Activated CD8-positive, alpha-beta memory T cell treated with anti-CD3 and anti-CD28 coated beads, Interleukin-2, amount 50 U/mL, for 1 hour (primary cell): ENCODE data around the gene NPHP4.
"Not testable (repeated sequence)": the region's sequence is repeated elsewhere in the genome, so short reads cannot be mapped to it uniquely, and the experiment has no call there.

ENCODE experiments used
- DNase-seq: peaks from one replicate; pipeline ENCODE4 v3.0.0-alpha.2; 2020; ENCODE audit errors: extremely low read depth

Gene NPHP4

DNA sequence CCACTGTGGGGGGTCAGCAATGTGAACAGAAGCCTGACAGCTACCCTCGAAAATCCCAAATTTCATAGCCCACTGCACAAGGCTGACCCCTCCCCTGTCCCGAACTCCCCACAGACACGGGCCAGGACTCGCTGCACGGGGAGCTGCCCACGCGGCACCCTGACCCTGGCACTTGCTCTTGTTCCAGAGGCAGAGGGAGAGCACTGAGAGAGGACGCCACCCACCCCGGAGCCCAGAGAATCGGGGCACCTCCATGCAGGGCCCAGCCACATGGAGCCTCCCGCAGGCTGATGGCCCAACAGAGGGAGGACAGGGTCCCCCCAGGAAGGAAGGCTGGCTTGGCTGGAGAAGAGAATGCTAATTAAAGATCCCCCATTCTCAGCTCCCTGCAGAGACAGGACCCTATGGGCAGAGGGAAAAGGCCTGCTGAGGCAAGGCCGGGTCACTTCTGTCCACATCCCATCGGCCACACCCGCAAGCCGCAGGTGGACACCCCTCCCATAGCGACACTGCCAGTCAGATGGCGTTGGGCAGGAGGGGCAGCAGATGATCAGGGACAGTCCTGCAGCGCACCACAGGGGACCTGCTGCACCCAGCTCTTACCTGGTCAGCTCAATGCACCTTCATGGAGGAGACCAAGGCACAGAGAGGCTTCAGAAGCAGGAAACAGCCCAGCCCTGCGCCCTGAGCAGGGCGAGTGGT, 136.9 kb downstream of the NPHP4 start:
- DNase-seq = no peak

DNA sequence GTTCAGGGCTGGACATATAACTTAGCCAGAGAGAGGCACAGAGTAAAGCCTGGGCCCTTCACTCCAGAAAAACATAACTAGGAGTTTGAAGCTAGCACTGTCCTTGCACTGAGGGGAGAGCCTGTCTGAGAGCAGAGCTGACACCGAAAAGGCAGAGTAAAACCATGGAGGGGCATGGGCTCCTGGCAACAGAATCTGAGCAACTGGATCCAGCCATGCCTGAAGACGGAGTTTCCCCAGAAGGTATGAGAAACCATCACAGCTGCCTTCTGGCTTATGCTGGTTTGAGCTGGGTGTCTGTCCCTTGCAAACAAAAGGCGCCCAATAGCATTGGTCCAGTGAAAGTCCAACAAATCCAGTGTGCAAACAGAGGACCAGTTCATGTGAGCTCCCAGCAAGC, 137.5 kb downstream of the NPHP4 start:
- DNase-seq = no peak

DNA sequence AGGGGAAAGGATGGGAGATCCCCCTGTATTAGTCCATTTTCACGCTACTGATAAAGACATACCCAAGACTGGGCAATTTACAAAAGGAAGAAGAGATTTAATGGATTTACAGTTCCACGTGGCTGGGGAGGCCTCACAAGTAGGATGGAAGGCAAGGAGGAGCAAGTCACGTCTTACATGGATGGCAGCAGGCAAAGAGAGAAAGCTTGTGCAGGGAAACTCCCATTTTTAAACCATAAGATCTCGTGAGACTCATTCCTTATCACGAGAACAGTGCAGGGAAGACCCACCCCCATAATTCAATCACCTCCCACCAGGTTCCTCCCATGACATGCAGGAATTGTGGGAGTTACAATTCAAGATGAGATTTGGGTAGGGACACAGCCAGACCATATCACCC, 138.4 kb downstream of the NPHP4 start:
- not testable (repeated sequence) for DNase-seq

DNA sequence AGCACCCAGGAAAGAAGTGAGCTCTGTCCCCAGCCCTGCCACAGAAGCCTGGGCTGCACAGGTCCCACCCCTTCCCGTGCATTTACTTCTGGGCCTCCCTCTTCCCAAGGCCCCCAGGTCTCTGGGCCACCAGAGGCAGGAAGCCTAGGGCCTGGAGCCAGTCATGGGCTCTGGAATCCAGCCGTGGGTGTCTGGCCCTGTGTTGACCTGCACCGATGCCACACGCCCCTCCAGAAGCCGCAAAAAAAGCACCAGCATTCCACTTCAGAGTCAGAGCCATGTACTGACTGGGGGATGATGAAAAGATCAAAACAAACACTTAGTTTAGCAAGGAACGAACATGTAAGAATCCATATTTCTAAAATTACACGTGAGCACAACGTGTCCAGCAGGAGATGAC, 141.7 kb downstream of the NPHP4 start:
- DNase-seq = no peak

DNA sequence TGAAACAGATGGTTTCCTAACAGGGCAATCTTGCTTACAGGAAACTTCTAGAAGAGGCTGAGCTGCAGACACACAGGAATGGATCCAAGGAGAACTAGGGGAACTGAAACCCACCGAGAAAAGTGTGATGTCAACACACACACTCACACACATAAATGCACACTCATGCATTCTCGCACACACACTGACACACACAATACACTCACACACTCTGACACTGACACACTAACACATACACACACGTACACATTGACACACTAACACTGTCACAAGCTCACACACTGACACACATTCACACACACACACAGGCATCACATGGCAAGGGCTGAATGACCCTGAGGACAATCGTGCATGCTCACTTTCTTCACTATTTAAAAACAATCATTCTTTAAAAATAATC, 142.7 kb downstream of the NPHP4 start:
- DNase-seq = no peak

DNA sequence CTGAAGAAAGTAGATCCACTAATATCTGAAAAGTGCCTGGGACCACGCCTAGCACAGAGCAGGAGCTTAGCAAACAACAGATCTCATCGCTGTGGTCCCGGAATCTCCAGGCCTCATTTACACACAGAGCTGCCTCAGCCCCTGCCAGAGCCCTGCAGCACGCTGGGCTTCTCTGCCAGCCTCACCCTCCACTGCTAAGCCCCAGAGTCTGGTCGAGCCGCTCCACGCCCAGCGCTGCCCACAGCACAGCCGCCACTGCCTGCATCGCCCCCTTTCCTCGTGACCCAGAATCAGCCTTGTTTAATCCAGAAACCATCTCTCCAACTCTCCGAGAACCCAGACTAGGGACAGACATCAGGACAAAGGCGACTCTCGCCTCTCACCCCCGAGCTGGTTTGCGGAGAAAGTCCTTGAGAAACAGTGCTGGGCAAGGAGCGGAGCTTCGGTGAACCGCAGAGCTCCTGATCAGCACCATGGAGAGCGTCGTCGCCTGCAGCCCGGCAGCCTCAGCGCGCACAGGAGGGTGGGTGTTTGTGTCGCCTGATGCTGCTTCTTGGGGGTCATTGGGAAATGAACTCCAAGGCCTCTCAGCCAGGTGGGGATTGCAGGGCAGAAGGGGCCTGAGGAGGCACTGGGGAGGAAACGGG, 145.1 kb downstream of the NPHP4 start:
- DNase-seq = no peak

DNA sequence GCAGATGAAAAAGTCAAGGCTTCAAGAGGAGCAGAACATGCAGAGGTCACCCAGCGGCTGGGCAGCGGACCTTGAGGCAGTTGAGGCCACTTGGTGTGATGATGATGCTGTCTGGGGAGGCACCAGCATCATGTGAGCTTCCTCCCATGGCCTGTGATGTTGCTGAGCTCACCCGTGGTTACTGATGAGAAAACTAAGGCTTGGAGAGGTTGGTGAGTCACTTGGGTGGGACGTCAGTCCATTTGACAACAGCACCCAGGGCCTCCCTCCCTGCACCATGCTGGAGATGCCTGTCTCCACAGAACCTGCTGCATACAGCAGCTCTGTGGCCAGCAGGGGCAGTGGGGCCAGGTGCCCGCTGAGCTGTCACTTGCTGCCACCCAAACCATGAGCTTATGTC, 146.8 kb downstream of the NPHP4 start:
- DNase-seq = no peak

DNA sequence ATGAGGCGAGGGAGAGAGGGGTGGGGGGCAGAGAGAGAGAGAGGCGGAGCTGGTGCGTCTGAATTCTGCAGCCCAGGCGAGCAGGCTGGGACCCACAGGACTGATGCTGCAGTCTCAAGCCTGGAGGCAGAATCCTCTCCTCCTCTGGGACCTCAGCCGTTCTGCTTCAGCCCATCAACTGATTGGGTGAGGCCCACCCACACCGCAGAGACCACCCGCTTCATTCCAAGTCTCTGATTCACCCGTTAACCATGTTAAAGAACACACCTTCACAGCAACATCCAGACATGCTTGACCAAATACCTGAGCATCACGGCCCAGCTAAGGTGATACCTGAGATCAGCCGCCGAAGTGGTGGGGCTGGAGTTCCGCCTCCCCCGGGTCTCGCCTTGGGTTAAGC, 147.8 kb downstream of the NPHP4 start:
- DNase-seq = no peak

DNA sequence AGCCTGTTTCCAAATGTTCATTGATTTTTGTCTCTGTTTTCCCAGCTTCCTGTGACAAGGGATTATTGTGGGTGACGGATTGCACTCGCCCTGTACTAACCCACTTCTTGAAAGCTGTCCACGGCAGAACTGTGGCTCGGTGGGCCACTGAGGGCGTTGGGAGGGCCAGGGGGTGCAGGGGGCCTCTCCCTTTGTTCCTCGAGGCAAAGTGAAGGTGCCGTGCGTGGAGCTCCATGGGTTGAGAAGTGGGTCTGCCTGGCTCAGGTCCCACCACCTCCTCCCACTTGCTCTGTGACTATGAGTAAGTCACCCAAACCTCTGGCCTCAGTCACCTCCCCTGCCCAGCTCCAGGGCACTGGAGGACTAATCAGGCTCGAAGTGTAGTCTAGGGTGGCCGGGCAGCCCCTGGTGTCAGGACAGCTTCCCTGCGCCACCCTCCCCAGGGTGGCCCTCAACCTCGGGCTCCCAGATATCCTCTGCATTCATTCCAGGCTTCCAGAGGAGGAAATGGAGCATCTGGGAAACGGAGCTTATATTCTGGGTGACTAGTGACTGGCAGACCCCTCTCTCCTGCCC, 148.6 kb downstream of the NPHP4 start:
- no peak for DNase-seq

DNA sequence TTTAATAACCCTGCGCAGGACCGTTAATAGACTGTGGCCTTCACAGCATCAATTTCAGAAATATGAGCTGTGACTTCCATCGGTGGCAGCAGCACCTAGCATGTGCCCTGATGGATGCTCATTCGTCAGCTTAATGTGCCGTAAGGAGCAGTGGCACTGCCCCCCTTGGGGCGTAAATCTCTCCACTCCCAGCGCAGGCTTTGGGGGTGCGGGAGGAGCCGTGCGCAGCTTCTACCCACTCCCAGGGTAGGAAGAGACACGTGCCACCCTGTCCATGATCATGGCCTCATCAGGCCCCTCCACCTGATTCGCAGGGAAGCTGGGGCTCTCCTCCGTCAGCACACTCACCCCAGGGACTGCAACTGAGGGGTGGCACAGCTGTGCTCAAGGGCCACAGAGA, 149.5 kb downstream of the NPHP4 start:
- DNase-seq = no peak

DNA sequence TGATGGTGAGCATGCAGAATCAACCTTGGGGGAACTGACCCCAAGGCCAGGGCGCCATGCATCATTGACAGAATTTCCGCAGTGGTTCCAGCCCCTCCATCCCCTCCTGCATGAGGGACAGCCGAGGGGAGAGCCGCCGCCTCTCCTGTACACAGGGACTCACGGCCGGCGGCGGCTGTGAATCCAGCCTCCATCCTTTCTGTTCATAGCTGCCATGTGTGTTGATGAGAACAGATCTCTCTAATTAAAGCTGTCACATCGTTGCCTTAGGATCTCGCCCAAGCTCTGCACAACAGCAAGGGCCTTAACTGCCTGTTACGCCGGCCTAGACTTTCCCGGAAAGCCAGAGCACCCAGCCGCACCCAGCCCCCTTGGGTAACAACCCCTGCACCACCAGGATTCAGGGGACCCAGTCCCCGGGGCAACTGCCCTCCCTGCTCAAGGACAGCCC, 151.6 kb downstream of the NPHP4 start:
- no peak for DNase-seq

DNA sequence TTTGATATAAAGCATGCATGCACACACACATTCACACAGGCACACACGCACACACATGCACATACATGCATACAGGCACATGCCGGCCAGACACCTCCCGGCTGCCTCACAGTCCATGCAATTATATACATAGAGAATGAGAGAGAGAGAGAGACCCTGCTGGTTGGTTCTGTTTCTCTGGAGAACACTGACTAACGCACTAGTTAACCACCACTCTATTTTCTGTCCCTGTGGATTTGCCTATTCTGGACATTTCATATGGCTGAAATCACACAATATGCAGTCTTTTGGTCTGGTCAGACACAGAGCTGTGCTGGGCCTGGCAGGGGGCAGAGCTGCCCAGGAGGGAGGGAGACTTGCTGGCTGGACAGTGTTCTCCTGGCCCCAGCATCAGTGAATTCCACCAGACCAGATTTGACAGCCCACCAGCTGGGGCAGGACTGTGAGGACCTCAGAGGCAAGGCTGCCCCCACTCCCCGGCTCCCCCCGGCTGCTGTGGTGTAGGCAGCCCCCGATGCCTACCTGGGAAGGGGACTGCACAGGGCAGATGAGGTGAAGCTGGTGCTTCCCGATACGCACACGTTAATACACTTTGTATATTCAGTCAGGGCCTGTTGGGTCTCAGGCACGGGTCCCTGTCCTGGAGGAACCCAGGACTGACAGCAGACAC, 152.2 kb downstream of the NPHP4 start:
- no peak for DNase-seq

DNA sequence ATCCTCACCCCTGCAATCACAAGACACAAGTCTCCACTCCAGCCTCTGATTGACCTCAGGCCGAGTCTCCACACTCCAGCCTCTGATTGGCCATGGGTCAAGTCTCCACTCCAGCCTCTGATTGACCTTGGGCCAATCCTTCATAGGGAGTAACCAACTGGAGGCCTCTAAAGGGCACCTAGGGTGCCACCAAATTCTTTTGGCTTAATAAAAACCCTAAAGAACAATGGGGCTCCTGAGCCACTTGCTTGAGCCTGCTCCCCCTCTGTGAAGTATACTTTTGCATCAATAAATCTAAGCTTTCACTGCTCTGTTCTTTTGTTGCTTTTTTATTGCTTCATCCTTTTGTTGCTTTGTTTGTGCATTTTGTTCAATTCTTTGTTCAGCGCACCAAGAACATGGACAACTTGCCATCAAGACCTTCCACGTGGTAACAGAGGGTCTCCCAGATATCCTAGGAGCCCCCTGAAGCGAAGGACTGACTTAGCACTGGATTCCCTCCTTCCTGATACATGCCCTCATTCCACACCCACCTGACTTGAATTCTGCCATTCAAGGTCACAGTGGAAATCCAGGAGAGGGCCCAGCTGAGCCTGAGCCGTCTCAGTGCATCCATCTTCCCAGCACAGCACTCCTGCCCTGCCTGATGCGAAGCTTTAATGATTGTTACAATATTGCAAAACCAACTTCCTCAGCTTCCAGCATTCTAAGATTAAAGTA, 152.9 kb downstream of the NPHP4 start:
- DNase-seq = no peak

DNA sequence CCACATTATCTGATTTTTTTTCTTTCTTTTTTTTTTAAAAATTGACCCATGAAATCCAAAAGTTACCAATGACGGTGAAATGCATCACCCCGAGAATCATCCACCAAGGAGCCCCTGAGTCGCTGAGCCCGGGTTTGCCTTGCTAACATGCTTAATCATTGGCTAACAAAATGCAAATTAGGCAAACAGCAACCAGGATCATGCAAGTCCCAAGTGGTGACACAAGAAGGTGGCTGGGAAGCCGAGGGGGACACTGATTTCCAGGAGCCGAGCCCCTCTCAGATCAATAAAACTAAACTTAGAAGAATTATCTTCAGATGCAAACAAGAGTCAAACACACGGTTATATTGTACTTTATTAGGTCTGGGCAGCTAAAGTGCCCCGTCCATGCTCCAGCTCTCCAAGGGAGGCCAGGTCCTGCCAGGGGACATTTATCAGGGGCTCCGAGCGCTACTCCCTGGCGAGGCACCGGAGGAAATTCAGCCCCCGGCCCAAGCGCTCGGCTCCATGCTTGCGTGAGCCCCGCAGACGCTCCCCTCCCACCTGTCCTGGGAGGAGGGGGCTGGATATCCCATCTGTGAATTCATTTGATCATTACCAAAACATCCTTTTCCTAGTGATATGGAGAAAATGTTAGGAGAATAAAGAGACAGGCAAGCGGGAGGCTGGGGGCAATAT, 154.1 kb downstream of the NPHP4 start:
- DNase-seq = no peak

DNA sequence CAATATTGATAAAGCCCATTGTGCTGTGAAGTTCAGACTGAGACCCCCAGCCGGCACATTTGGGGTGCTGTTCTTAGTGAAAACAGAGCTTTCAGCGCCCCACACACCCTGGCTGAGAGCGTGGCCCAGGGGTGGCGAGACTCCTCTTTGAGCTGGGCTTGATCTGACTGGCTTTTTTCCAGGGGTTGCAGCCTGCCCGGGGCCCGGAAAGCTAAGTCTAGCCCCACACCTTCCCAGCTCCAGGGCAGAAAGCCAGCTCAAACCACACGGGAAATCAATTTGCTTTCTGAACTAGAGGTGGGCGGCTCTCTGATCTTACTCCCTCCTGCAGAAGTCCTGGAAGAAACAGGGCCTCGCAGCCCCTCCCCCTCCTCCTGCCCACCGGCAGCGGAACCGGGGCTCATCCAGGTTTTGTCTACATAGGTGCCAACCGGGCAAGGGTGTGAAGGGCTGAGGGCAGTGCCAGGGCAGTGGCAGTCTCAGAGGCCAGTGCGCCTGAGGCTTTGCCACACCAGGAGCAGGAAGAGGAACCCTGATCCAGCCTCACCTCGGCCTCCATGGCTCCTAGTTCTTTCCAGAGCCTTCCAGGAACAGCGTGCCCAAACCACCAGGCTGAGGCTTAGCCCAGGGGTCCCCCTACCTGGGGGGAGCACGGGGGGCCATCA, 155.3 kb downstream of the NPHP4 start:
- DNase-seq = no peak

DNA sequence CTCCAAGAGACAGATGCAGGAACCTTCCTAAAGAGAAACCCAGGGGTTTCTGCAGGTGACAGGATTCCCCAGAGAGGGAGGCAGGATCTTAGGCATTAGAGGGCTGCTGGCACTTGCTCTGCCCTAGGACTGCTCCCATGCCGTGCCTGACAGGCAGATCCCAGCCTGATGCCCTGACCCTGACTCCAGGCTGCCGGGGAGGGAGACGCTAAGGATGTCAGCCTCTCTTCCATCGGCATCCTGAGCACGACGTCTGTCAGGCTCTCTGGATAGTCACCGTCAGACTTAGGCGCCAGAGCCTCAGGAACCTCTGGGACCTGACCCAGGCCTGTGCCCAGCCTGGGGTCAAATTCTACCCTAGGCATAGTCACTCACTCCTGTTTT, 157.1 kb downstream of the NPHP4 start:
- DNase-seq = no peak

DNA sequence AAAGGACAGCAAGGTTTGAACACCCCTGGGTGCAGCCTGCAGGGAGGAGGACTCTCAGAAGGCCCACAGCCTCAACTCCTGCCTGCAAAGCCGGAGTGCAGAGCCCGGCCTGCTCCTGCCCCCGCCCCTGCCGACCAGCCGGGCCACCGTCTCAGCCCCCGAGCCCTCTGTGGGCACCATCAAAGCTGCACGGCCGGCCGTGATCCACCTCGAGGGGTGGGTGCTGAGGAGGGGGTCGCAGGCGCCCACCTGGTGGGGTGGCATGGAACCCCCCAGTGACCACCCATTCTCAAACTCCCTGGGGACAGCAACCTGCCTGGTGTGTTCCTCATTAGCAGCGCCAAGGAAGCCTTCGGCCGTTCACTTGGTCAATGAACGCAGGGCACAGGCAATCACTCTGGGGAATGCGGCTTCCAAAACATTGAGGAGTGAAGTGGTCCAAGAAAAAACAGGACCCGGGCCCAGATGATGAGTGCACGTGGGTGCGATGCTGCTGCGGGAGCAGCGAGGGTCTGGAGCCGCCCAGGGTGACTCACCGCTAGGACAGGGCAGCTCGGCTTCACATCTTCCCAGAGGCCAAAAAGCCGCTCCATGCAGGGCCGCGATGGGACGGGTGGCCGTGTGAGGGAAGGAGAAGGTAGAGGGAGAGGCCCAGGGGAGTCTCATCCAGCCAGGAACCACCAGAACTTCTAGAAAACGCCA, 157.6 kb downstream of the NPHP4 start:
- DNase-seq = no peak

DNA sequence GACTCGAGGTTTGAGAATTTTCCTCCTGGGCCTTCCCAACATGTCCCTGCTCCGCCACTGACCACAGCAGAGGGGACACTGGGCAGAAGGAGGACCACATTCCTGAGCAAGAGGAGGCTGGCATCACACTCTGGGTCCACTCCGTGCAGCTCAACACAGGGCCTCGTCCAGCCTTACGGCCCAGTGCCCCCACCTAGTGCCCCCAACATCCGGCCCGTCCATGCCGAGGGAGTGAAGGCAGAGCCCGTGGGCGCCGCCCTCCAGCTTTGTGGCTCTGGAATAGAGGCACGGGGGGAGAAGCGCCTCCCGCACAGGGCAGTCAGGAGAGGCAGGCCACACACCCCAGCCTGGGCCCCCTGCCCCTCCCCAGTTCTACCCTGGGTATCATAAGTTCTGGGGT, 158.3 kb downstream of the NPHP4 start:
- DNase-seq = no peak

DNA sequence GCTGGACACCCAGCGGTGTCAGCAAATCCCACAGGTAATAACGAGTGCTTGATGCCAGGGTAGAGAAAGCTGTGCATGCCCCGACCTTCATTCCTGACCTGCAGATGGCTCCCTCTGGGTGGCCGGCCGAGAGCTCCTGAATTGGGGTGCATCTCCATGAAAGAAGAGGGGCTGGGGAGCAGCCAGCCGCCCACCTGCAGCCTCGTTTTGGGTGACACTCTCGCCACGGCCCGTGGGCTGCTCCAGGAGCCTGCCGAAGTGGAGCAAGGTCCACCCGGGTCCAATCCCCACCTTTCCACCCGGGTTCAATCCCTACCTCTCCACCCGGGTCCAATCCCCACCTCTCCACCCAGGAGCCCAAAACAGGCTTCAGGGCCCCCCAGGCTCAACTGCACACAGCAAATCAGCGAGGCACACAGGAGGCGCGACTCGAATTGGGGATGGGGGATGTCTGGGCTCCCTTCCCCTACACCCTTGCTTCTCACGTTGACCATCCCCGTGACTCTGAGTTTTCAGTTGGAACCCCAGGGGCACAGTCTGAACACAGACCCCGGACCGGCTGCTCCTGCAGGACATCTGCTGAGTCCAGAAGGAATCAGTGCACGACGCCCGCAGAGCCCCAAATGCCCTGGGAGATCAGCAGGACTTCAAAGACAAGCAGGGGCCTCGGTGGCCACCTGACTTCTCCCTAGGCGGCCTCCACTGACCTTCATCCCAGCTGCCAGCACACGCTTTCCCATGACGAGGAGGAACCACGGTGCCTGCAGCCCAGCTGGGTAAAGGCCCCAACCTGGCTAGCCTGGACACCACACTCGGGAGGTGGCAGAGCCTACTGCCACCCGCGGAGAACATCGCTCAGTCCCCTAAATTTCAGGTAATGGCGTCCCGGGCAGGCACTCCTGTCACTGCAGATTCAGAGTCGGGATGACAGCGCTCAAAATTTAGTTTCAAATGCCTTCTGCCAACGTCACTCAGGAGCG, 159.0 kb downstream of the NPHP4 start:
- DNase-seq = no peak
